GM23248 (cell line): Measurements from ENCODE around the gene IGSF11. TPM values are rescaled to one million over a fixed set of nuclear protein-coding genes. Genes with fewer than 3 reads are reported as not detected.

Experiments
- DNase-seq: peaks from one replicate; pipeline ENCODE4 v3.0.0-alpha.2; 2015
- H2AFZ ChIP-seq: fragments of 200-600 bp; sonication (generic); 2 replicates; pipeline ENCODE4 v1.6.1; 2016; ENCODE audit warnings: antibody characterized with exemption
- H3F3A ChIP-seq: fragments of 200-600 bp; sonication (generic); 2 replicates; pipeline ENCODE4 v1.6.1; 2016; ENCODE audit warnings: mild to moderate bottlenecking, antibody characterized with exemption, mixed run types; ENCODE audit not compliant: insufficient read depth
- H3K27ac ChIP-seq: fragments of 200-600 bp; sonication (generic); 2 replicates; pipeline ENCODE4 v1.5.1; 2016; ENCODE audit warnings: mild to moderate bottlenecking
- H3K27me3 ChIP-seq: fragments of 200-600 bp; sonication (generic); replicated peaks from 2 replicates; pipeline ENCODE4 v1.6.1; 2016; ENCODE audit warnings: mild to moderate bottlenecking; ENCODE audit not compliant: insufficient read depth
- H3K36me3 ChIP-seq: fragments of 200-600 bp; sonication (generic); 2 replicates; pipeline ENCODE4 v1.6.1; 2016; ENCODE audit warnings: low read depth, mild to moderate bottlenecking
- H3K4me1 ChIP-seq: fragments of 200-600 bp; sonication (generic); 2 replicates; pipeline ENCODE4 v1.6.1; 2016; ENCODE audit warnings: mild to moderate bottlenecking; ENCODE audit not compliant: insufficient read depth
- H3K4me2 ChIP-seq: fragments of 200-600 bp; sonication (generic); one replicate; pipeline ENCODE4 v1.6.1; 2016; ENCODE audit warnings: mild to moderate bottlenecking; ENCODE audit not compliant: unreplicated experiment
- H3K4me3 ChIP-seq: fragments of 200-600 bp; sonication (generic); 2 replicates; pipeline ENCODE4 v1.5.1; 2016; ENCODE audit warnings: mild to moderate bottlenecking
- H3K79me2 ChIP-seq: fragments of 200-600 bp; sonication (generic); 2 replicates; pipeline ENCODE4 v1.6.1; 2016; ENCODE audit warnings: mild to moderate bottlenecking; ENCODE audit not compliant: insufficient read depth
- H3K9ac ChIP-seq: fragments of 200-600 bp; sonication (generic); 2 replicates; pipeline ENCODE4 v1.6.1; 2016; ENCODE audit warnings: mild to moderate bottlenecking
- H3K9me2 ChIP-seq: fragments of 200-600 bp; sonication (generic); 2 replicates; pipeline ENCODE4 v1.6.1; 2016; ENCODE audit warnings: mixed run types, mild to moderate bottlenecking, moderate library complexity; ENCODE audit not compliant: insufficient read depth
- H3K9me3 ChIP-seq: fragments of 200-600 bp; sonication (generic); one replicate; pipeline ENCODE4 v1.6.1; 2017; ENCODE audit warnings: low read depth
- H4K20me1 ChIP-seq: fragments of 200-600 bp; sonication (generic); 2 replicates; pipeline ENCODE4 v1.6.0; 2016; ENCODE audit not compliant: insufficient read depth
- EZH2 ChIP-seq: fragments of 200-600 bp; sonication (generic); IDR thresholded peaks from 2 replicates; pipeline ENCODE4 v1.6.1; 2018; ENCODE audit warnings: antibody characterized with exemption, mild to moderate bottlenecking; ENCODE audit not compliant: insufficient read depth, poor library complexity, severe bottlenecking
- EZH2phosphoT487 ChIP-seq: fragments of 200-600 bp; sonication (generic); IDR thresholded peaks from 2 replicates; pipeline ENCODE4 v1.6.1; 2018; ENCODE audit warnings: antibody characterized with exemption, moderate library complexity, mild to moderate bottlenecking, low read depth; ENCODE audit not compliant: insufficient read depth
- WGBS, 2 experiments: methylation state at CpG; one replicate each; pipeline ENCODE4 v1.1.6; 2015 to 2017; ENCODE audit warnings: low lambda C conversion rate in 2 of 2, low coverage in 1 of 2; ENCODE audit errors: missing lambda C conversion rate in 2 of 2; 5-methylcytosine and 5-hydroxymethylcytosine counted together
- in situ Hi-C: fragments of 300-500 bp; cut with MboI; formaldehyde crosslinking; loops from 2 replicates; pipeline ENCODE4 v1.15.0; 2020
- polyA plus RNA-seq: library from polyadenylated mRNA; unstranded; fragments of >200 nt; fragmentation: Nextera tagmentation; extraction: Ambion mirVana; gene quantifications from 2 replicates; pipeline ENCODE4 v1.2.1, GENCODE V29; 2016
- total RNA-seq: library from RNA; depleted of rRNA; stranded (reverse); fragments of >200 nt; shearing (Covaris generic); gene quantifications from 2 replicates; pipeline ENCODE4 v1.2.3, GENCODE V29; 2014

The IGSF11 gene
- total and polyA plus RNA-seq, 2 experiments from 2014 or later = not detected

- no peak overlapping the region for H3K4me2 ChIP-seq
- no peak overlapping the region for H2AFZ ChIP-seq
- no peak for DNase-seq
- H3K36me3 ChIP-seq = no peaks in the 10 kb centered on the region
- no peak overlapping the region for H3K4me3 ChIP-seq
- 49% methylated on average over 3 of the region's 3 CpGs for WGBS, 2 experiments
- H3K9me2 ChIP-seq = no peaks in the 10 kb centered on the region
- H3K79me2 ChIP-seq = no peaks in the 10 kb centered on the region
- H3K27ac ChIP-seq = no peak overlapping the region
- TF ChIP-seq EZH2phosphoT487 (no peak), EZH2 (no peak)
- no peaks in the 10 kb centered on the region for H3K9me3 ChIP-seq
- H3F3A ChIP-seq = no peaks in the 10 kb centered on the region
- no peaks in the 10 kb centered on the region for H3K4me1 ChIP-seq
- no peaks in the 10 kb centered on the region for H3K27me3 ChIP-seq
- H3K9ac ChIP-seq = no peak overlapping the region
- in situ Hi-C loops = no loop called here
- H4K20me1 ChIP-seq = no peaks in the 10 kb centered on the region
Observed at GRCh38 chr3:118941236-118941635, 93.4 kb downstream of the IGSF11 start.

GRCh38 chr3:118938183-118938961, 96.3 kb downstream of the IGSF11 start:
- WGBS, 2 experiments = 44 to 52% methylated on average over 5 of the region's 5 CpGs
- TF ChIP-seq EZH2 = no peak
- TF ChIP-seq EZH2phosphoT487 = no peak
- no peaks in the 10 kb centered on the region for H3K9me3 ChIP-seq
- in situ Hi-C loops = no loop called here
- no peaks in the 10 kb centered on the region for H3K4me1 ChIP-seq
- no peak overlapping the region for H3K27ac ChIP-seq
- H3K4me2 ChIP-seq = no peak overlapping the region
- H3F3A ChIP-seq = no peaks in the 10 kb centered on the region
- H3K36me3 ChIP-seq = no peaks in the 10 kb centered on the region
- no peak for DNase-seq
- no peaks in the 10 kb centered on the region for H3K27me3 ChIP-seq
- no peaks in the 10 kb centered on the region for H3K9me2 ChIP-seq
- H3K4me3 ChIP-seq = no peak overlapping the region
- no peak overlapping the region for H2AFZ ChIP-seq
- no peak overlapping the region for H3K9ac ChIP-seq
- H4K20me1 ChIP-seq = no peaks in the 10 kb centered on the region
- H3K79me2 ChIP-seq = no peaks in the 10 kb centered on the region

GRCh38 chr3:118936811-118937210, 97.8 kb downstream of the IGSF11 start:
- no peaks in the 10 kb centered on the region for H4K20me1 ChIP-seq
- WGBS, 2 experiments = 10 to 25% methylated on average over 1 of the region's 1 CpG
- no peak overlapping the region for H3K27ac ChIP-seq
- TF ChIP-seq EZH2 = no peak
- no peak for TF ChIP-seq EZH2phosphoT487
- no peak overlapping the region for H3K9ac ChIP-seq
- H3K4me2 ChIP-seq = no peak overlapping the region
- no peaks in the 10 kb centered on the region for H3K27me3 ChIP-seq
- H3K4me3 ChIP-seq = no peak overlapping the region
- H3K36me3 ChIP-seq = no peaks in the 10 kb centered on the region
- no peak overlapping the region for H2AFZ ChIP-seq
- H3F3A ChIP-seq = no peaks in the 10 kb centered on the region
- no peaks in the 10 kb centered on the region for H3K9me3 ChIP-seq
- no peaks in the 10 kb centered on the region for H3K4me1 ChIP-seq
- in situ Hi-C loops = no loop called here
- H3K79me2 ChIP-seq = no peaks in the 10 kb centered on the region
- H3K9me2 ChIP-seq = no peaks in the 10 kb centered on the region
- no peak for DNase-seq

- Histone ChIP-seq H4K20me1 (no peaks in the 10 kb centered on the region), H3K9ac (no peak overlapping the region), H3K27ac (no peak overlapping the region), H3K27me3 (no peaks in the 10 kb centered on the region), H3K4me1 (no peaks in the 10 kb centered on the region), H3K9me3 (no peaks in the 10 kb centered on the region), H3F3A (no peaks in the 10 kb centered on the region), H3K36me3 (no peaks in the 10 kb centered on the region), H3K4me2 (no peak overlapping the region), H3K9me2 (no peaks in the 10 kb centered on the region), H3K79me2 (no peaks in the 10 kb centered on the region), H2AFZ (peak overlapping the region; percentile 2; the same call in 1 of the 2 replicates), H3K4me3 (no peak overlapping the region)
- 38 to 39% methylated on average over 5 of the region's 5 CpGs for WGBS, 2 experiments
- TF ChIP-seq EZH2 = no peak
- no peak for TF ChIP-seq EZH2phosphoT487
- peak; percentile 10 for DNase-seq
- in situ Hi-C loops = no loop called here
Observed at GRCh38 chr3:118932822-118933558, 101.7 kb downstream of the IGSF11 start.
